Muscle of back (tissue), 11 donors: ENCODE results near the gene PDE4B. TPM values are rescaled to one million over a fixed set of nuclear protein-coding genes. Genes with fewer than 3 reads are reported as not detected.
"Not testable (repeated sequence)": the region's sequence is repeated elsewhere in the genome, so short reads cannot be mapped to it uniquely, and the experiment has no call there.

Experiments used
- DNase-seq, 3 donors: peaks; one replicate each; pipeline versions ENCODE4 v3.0.0 to v3.0.0-alpha.2; 2013
- polyA plus RNA-seq, 10 donors: library from polyadenylated mRNA; unstranded; fragments of 120-200 nt; gene quantifications; one replicate each; pipeline ENCODE4 v1.2.1, GENCODE V29; 2013; ENCODE audit not compliant: insufficient read length in 10 of 10

Gene PDE4B
- polyA plus RNA-seq, 10 donors, result 13.9 to 26.6 (median 19.7) TPM

GRCh38 chr1:66048011-66048410, 255.3 kb downstream of the PDE4B start:
- DNase-seq, result no peak

DNA sequence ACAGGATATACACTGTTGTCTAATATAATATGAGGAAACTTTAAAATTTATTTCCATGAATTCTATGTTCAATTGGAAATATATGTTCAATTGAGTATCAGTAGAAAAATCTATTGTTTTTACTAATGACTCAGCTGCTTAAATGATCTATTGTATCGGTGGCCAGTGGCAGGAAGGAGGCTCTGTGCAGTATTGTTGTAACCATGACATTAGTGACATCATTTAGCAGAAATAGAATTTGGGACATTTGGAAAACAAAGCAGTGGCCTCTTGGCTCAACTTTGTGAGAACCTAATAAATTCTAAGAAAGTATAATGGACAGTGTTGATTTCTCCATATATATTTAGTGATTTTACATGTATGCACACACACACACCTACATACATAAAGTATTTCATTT, 257.4 kb downstream of the PDE4B start:
- DNase-seq, result no peak

DNA sequence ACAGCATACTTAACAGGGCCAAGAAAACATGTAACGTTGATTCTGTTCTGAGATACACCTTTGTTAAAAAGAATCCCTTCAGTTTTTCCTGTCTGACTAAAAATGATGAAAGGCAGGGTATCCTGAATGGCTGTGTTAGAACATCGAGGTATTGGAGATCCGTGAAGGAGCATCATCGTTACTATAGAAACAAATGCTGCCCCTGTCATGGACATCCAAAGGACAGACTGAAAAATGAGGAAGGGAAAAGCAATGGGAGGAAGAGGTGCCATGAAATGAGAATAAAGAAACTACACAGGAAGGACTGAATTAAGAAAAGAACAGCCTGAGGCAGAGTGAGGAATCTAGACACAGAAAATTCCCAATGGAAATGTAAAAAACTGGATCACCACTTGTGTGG, 257.9 kb downstream of the PDE4B start:
- DNase-seq, result no peak

- no peak for DNase-seq
Measured at GRCh38 chr1:66055092-66055491, 262.4 kb downstream of the PDE4B start.

GRCh38 chr1:66057448-66057847, 264.8 kb downstream of the PDE4B start:
- not testable (repeated sequence) for DNase-seq

GRCh38 chr1:66058558-66058957, 265.9 kb downstream of the PDE4B start:
- DNase-seq, result no peak

- DNase-seq, result not testable (repeated sequence)
Measured at GRCh38 chr1:66067219-66067618, 274.5 kb downstream of the PDE4B start.

- DNase-seq, result no peak
Measured at GRCh38 chr1:66069976-66070876, 277.5 kb downstream of the PDE4B start.

DNA sequence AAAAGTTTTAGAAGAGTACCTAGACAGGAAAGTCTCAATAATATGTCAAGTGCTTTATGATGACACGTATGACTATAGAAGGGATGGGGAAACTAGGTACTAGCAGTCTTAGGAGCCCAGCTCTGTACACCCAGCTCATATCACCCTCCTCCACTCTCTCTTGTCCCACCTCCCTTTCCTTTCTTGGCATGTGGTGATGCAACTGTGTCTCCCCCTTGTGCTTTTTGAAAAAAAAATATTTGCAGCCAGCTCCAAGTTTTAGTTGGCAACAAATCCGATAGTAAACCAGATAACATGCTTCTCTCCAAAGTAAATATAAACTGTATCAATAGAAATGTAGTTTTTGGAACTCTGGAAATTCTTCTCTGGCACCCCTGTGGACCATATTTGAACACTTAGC, 280.7 kb downstream of the PDE4B start:
- peak in 1 of 3 donors; percentile 3 for DNase-seq

DNA sequence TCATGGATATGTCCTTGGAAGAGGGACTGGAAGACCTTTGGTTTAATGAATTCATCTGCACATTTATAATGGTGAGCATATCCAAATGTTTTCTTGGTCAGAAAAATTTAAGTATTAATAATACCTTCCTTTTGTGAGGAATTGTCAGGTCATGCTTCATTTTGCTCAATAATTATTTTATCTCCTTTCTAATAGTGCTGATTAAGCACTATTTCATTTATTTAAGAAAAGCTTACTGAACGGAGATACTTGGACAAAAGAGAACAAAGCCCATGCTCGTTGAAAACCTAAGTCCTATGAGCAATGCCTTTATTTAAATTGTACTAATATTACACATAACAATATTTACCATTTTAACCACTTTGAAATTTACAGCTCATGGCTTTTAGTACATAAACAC, 281.5 kb downstream of the PDE4B start:
- DNase-seq, result no peak

DNA sequence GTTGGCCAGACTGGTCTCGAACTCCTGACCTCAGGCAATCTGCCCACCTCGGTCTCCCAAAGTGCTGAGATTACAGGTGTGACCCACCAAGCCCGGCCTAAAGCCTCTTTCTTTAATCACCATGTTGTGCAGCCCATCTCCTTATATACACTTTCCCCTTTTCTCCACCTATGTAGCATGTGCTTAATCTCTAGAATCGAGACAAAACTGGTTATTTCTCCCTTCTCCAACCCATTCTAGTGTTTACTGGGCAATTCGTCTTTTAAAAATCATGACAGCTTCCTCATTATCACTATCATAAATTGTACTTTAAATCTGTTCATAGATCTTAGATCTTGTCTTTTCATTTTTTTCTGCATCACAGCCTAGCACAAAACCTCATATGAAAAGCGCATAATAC, 285.7 kb downstream of the PDE4B start:
- no peak for DNase-seq

DNA sequence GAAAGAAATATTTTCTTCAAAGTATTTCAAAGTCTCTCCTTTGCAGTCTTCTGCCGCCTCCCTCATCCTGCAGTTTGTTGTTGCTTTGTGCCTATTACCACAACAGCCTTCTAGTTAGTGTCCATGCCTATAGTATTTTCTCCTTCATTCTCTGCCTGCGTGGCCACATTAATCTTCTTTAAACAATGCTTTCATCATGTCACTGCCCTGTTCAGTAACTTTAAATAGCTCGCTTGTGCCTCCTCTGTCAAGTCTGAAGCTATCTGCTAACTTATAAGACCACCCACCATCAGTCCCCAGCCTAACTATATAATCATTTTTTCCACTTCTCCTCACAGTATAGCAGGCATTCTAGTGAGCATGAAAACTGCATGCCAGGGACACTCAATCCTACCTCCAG, 290.3 kb downstream of the PDE4B start:
- no peak for DNase-seq

GRCh38 chr1:66084442-66084841, 291.7 kb downstream of the PDE4B start:
- no peak for DNase-seq

GRCh38 chr1:66085600-66085999, 292.9 kb downstream of the PDE4B start:
- no peak for DNase-seq

DNA sequence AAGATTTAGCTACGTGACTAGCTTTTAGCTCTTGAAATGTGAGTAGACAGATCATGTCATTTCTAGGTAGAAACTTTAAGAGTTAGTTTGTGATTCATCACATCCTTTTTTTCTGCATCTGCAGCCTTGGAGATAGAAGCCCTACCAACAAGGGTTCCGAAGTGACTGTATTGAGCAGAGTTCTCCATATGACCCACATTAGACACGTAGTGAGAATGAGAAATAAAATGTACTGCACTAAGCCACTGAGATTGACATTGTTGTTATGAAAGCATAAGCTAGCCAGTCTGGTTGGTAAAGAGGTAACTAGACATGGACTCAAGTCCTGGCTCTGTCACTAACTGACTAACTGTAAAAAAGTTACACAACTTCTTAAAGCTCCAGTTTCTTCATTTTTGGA, 296.1 kb downstream of the PDE4B start:
- DNase-seq, result no peak

GRCh38 chr1:66090859-66091457, 298.3 kb downstream of the PDE4B start:
- peak in 1 of 3 donors; percentile 5 for DNase-seq

- no peak for DNase-seq
Measured at GRCh38 chr1:66095190-66095589, 302.5 kb downstream of the PDE4B start.

- not testable (repeated sequence) for DNase-seq
Measured at GRCh38 chr1:66100959-66101358, 308.3 kb downstream of the PDE4B start.

DNA sequence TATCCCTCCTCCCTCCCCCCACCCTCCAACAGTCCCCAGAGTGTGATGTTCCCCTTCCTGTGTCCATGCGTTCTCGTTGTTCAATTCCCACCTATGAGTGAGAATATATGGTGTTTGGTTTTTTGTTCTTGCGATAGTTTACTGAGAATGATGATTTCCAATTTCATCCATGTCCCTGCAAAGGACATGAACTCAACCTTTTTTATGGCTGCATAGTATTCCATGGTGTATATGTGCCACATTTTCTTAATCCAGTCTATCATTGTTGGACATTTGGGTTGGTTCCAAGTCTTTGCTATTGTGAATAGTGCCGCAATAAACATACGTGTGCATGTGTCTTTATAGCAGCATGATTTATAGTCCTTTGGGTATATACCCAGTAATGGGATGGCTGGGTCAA, 311.4 kb downstream of the PDE4B start:
- DNase-seq, result not testable (repeated sequence)

DNA sequence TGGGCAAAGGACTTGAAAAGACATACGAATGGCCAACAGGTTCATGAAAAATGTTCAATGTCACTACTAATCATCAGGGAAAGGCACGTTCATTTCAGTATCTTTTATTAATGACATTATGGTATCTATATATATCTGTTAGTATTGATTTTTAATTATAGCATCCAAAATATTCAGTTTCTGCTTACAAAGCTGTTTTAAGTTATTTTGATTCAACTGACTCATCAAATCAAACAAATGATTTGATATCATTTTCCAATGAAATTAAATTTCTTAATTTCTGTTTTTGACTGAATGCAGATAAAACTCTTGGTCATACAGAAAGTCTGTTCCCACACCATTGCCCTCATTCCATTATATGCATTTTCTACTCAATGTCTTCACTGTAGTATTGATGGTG, 315.9 kb downstream of the PDE4B start:
- no peak for DNase-seq

- no peak for DNase-seq
Measured at GRCh38 chr1:66112744-66113400, 320.2 kb downstream of the PDE4B start.

GRCh38 chr1:66119148-66119547, 326.5 kb downstream of the PDE4B start:
- no peak for DNase-seq

- DNase-seq, result no peak
Measured at GRCh38 chr1:66124670-66125069, 332.0 kb downstream of the PDE4B start.
